Mesenchymal stem cell (in vitro differentiated cells and primary cell): ENCODE measurements around the gene RAB6B.

Source experiments
- DNase-seq: peaks from one replicate; pipeline ENCODE4 v3.0.0-alpha.2; 2013
- H2AFZ ChIP-seq: one replicate; pipeline ENCODE4 v1.6.1; 2013; ENCODE audit warnings: low read depth, mild to moderate bottlenecking, control low read depth, inconsistent platforms, low read length, moderate library complexity
- H2AK5ac ChIP-seq: 2 replicates; pipeline ENCODE4 v1.6.1; 2013; ENCODE audit warnings: low read length, moderate library complexity, mild to moderate bottlenecking, inconsistent platforms; ENCODE audit not compliant: severe bottlenecking
- H2BK120ac ChIP-seq: one replicate; pipeline ENCODE4 v1.6.1; 2013; ENCODE audit warnings: low read depth, mild to moderate bottlenecking, inconsistent platforms, low read length, moderate library complexity
- H2BK12ac ChIP-seq, 2 experiments: one replicate each; pipeline ENCODE4 v1.6.1; 2013; ENCODE audit warnings: inconsistent platforms in 2 of 2, low read length in 2 of 2, mild to moderate bottlenecking in 2 of 2, moderate library complexity in 2 of 2, control low read depth in 1 of 2
- H2BK15ac ChIP-seq: one replicate; pipeline ENCODE4 v1.6.1; 2013; ENCODE audit warnings: mild to moderate bottlenecking, low read depth, inconsistent platforms; ENCODE audit not compliant: poor library complexity, severe bottlenecking
- H2BK5ac ChIP-seq: 2 replicates; pipeline ENCODE4 v1.6.1; 2013; ENCODE audit warnings: low read depth, mild to moderate bottlenecking, low read length, control low read depth, inconsistent platforms; ENCODE audit not compliant: poor library complexity, severe bottlenecking
- H3K14ac ChIP-seq, 2 experiments: one replicate each; pipeline ENCODE4 v1.6.1; 2013; ENCODE audit warnings: inconsistent platforms in 2 of 2, low read length in 2 of 2, control low read depth in 1 of 2, mild to moderate bottlenecking in 1 of 2, moderate library complexity in 1 of 2
- H3K18ac ChIP-seq, 2 experiments: one replicate each; pipeline ENCODE4 v1.6.1; 2013; ENCODE audit warnings: inconsistent platforms in 2 of 2, low read length in 2 of 2, control low read depth in 1 of 2, low read depth in 1 of 2, mild to moderate bottlenecking in 1 of 2
- H3K23ac ChIP-seq, 2 experiments: one replicate each; pipeline ENCODE4 v1.6.1; 2013; ENCODE audit warnings: inconsistent platforms in 2 of 2, low read length in 2 of 2, mild to moderate bottlenecking in 2 of 2, moderate library complexity in 2 of 2, control low read depth in 1 of 2
- H3K27ac ChIP-seq: 2 replicates; pipeline ENCODE4 v1.5.1; 2013; ENCODE audit warnings: mild to moderate bottlenecking, moderate library complexity, low read length, control low read depth, inconsistent platforms; ENCODE audit not compliant: poor library complexity, severe bottlenecking
- H3K27me3 ChIP-seq, 2 experiments: 2 replicates each; pipeline versions ENCODE4 v1.6.1 to v1.7.0; 2013; ENCODE audit warnings: low read length in 2 of 2, mild to moderate bottlenecking in 2 of 2, moderate library complexity in 2 of 2, control low read depth in 1 of 2, inconsistent platforms in 1 of 2; ENCODE audit not compliant: control insufficient read depth in 1 of 2, insufficient read depth in 1 of 2
- H3K36me3 ChIP-seq, 2 experiments: 2 replicates each; pipeline versions ENCODE4 v1.6.1 to v1.7.0; 2013; ENCODE audit warnings: low read length in 2 of 2, control low read depth in 1 of 2, inconsistent platforms in 1 of 2, low read depth in 1 of 2, mild to moderate bottlenecking in 1 of 2; ENCODE audit not compliant: insufficient read depth in 2 of 2, control insufficient read depth in 1 of 2
- H3K4ac ChIP-seq, 2 experiments: one replicate each; pipeline ENCODE4 v1.6.1; 2013; ENCODE audit warnings: inconsistent platforms in 2 of 2, low read length in 2 of 2, mild to moderate bottlenecking in 2 of 2, moderate library complexity in 2 of 2, control low read depth in 1 of 2, low read depth in 1 of 2
- H3K4me1 ChIP-seq: 2 replicates; pipeline ENCODE4 v1.6.1; 2013; ENCODE audit warnings: low read depth, low read length, control low read depth; ENCODE audit not compliant: control insufficient read depth, insufficient read depth
- H3K4me2 ChIP-seq: 2 replicates; pipeline ENCODE4 v1.6.1; 2013; ENCODE audit warnings: low read length, mild to moderate bottlenecking, inconsistent platforms; ENCODE audit not compliant: poor library complexity, severe bottlenecking
- H3K4me3 ChIP-seq, 2 experiments: 2 replicates each; pipeline versions ENCODE4 v1.5.1 to v1.7.0; 2013; ENCODE audit warnings: low read length in 2 of 2, mild to moderate bottlenecking in 2 of 2, control low read depth in 1 of 2, low read depth in 1 of 2; ENCODE audit not compliant: insufficient read depth in 1 of 2
- H3K79me1 ChIP-seq: replicated peaks from 2 replicates; pipeline ENCODE4 v1.6.1; 2013; ENCODE audit warnings: mild to moderate bottlenecking, control low read depth, low read length, inconsistent platforms; ENCODE audit not compliant: poor library complexity, severe bottlenecking
- H3K9ac ChIP-seq: 2 replicates; pipeline ENCODE4 v1.7.0; 2013; ENCODE audit warnings: mild to moderate bottlenecking, low read length, moderate library complexity
- H3K9me3 ChIP-seq: 2 replicates; pipeline ENCODE4 v1.7.0; 2013; ENCODE audit warnings: mild to moderate bottlenecking, low read length; ENCODE audit not compliant: control insufficient read depth
- H4K8ac ChIP-seq: one replicate; pipeline ENCODE4 v1.6.1; 2013; ENCODE audit warnings: inconsistent platforms, mild to moderate bottlenecking, low read length, moderate library complexity
- H4K91ac ChIP-seq: one replicate; pipeline ENCODE4 v1.6.1; 2013; ENCODE audit warnings: mild to moderate bottlenecking, low read length, inconsistent platforms
- WGBS: methylation state at CpG from one replicate; pipeline ENCODE4 v1.1.7; 2013; ENCODE audit warnings: mixed read lengths; 5-methylcytosine and 5-hydroxymethylcytosine counted together

Gene RAB6B

GRCh38 chr3:133935843-133936769 is 40.4 kb upstream of the RAB6B start:
- Histone ChIP-seq H3K4ac (no peak overlapping the region), H3K23ac (no peak overlapping the region), H3K4me1 (no peaks in the 10 kb centered on the region), H3K36me3 (no peaks in the 10 kb centered on the region), H3K14ac (no peak overlapping the region), H3K4me2 (no peak overlapping the region), H3K4me3 (no peak overlapping the region), H4K8ac (no peak overlapping the region), H2AFZ (no peak overlapping the region), H3K27ac (no peak overlapping the region), H2BK120ac (no peak overlapping the region), H2BK12ac (no peak overlapping the region), H2BK15ac (no peak overlapping the region), H2AK5ac (no peak overlapping the region), H3K79me1 (no peaks in the 10 kb centered on the region), H3K9ac (no peak overlapping the region), H2BK5ac (no peak overlapping the region), H3K18ac (no peak overlapping the region), H4K91ac (no peak overlapping the region), H3K27me3 (peaks cover 15 to 47% of the 10 kb centered on the region in 2 experiments), H3K9me3 (peaks cover 7% of the 10 kb centered on the region)
- 78% methylated on average over 13 of the region's 13 CpGs for WGBS
- no peak for DNase-seq

- H4K91ac ChIP-seq, result no peak overlapping the region
- H2BK120ac ChIP-seq, result no peak overlapping the region
- H3K4me1 ChIP-seq, result no peaks in the 10 kb centered on the region
- no peaks in the 10 kb centered on the region for H3K36me3 ChIP-seq
- no peak overlapping the region for H2BK15ac ChIP-seq
- H3K18ac ChIP-seq, result no peak overlapping the region
- H2AFZ ChIP-seq, result no peak overlapping the region
- 91% methylated on average over 11 of the region's 11 CpGs for WGBS
- H3K79me1 ChIP-seq, result no peaks in the 10 kb centered on the region
- H4K8ac ChIP-seq, result no peak overlapping the region
- H3K9ac ChIP-seq, result no peak overlapping the region
- no peak overlapping the region for H2AK5ac ChIP-seq
- H3K27ac ChIP-seq, result no peak overlapping the region
- H3K9me3 ChIP-seq, result peaks cover 7% of the 10 kb centered on the region
- peaks cover 15 to 41% of the 10 kb centered on the region in 2 experiments for H3K27me3 ChIP-seq
- H2BK5ac ChIP-seq, result no peak overlapping the region
- no peak overlapping the region for H2BK12ac ChIP-seq
- H3K23ac ChIP-seq, result no peak overlapping the region
- no peak overlapping the region for H3K14ac ChIP-seq
- no peak overlapping the region for H3K4me3 ChIP-seq
- H3K4ac ChIP-seq, result no peak overlapping the region
- DNase-seq, result no peak
- no peak overlapping the region for H3K4me2 ChIP-seq
These were observed 39.5 kb upstream of the RAB6B start for GRCh38 chr3:133934996-133935842.

GRCh38 chr3:133934073-133934970 is 38.6 kb upstream of the RAB6B start:
- Histone ChIP-seq H3K23ac (no peak overlapping the region), H3K79me1 (no peaks in the 10 kb centered on the region), H2BK15ac (no peak overlapping the region), H2AK5ac (no peak overlapping the region), H3K18ac (no peak overlapping the region), H2BK120ac (no peak overlapping the region), H3K4me2 (no peak overlapping the region), H2BK12ac (peak overlapping the region in 1 of 2 experiments; percentile 2), H3K36me3 (no peaks in the 10 kb centered on the region), H3K27ac (no peak overlapping the region), H3K4ac (no peak overlapping the region), H2AFZ (no peak overlapping the region), H3K27me3 (peaks cover 17 to 41% of the 10 kb centered on the region in 2 experiments), H3K4me3 (no peak overlapping the region), H3K9ac (no peak overlapping the region), H4K91ac (no peak overlapping the region), H3K4me1 (no peaks in the 10 kb centered on the region), H2BK5ac (no peak overlapping the region), H4K8ac (no peak overlapping the region), H3K9me3 (peaks cover 7% of the 10 kb centered on the region), H3K14ac (no peak overlapping the region)
- 89% methylated on average over 10 of the region's 10 CpGs for WGBS
- DNase-seq, result no peak
